Left lung (tissue), 10 donors: Measurements from ENCODE around the gene COQ9. TPM values are rescaled to one million over a fixed set of nuclear protein-coding genes. Genes with fewer than 3 reads are reported as not detected.

Experiments
- ATAC-seq: fragments of 200-7000 bp; cut with Tn5 transposase; one replicate; pipeline ENCODE4 v1.9.1; 2020; ENCODE audit warnings: moderate library complexity
- DNase-seq, 4 donors: peaks; one replicate each; pipeline ENCODE4 v3.0.0-alpha.2; 2013 to 2020
- H3K27ac ChIP-seq, 2 donors: fragments of 200-600 bp; sonication (generic) in 1 of 2; one replicate each; pipeline versions ENCODE4 v1.5.0 to v1.8.0; 2020 to 2021
- H3K27me3 ChIP-seq, 2 donors: fragments of 200-600 bp; sonication (generic) in 1 of 2; one replicate each; pipeline versions ENCODE4 v1.5.0 to v1.8.0; 2020 to 2021
- H3K36me3 ChIP-seq, 2 donors: fragments of 200-600 bp; sonication (generic) in 1 of 2; one replicate each; pipeline versions ENCODE4 v1.5.0 to v1.8.0; 2020 to 2021
- H3K4me1 ChIP-seq, 2 donors: fragments of 200-600 bp; one replicate each; pipeline ENCODE4 v1.8.0; 2021
- H3K4me3 ChIP-seq, 2 donors: fragments of 200-600 bp; sonication (generic) in 1 of 2; one replicate each; pipeline versions ENCODE4 v1.5.0 to v1.8.0; 2020 to 2021; ENCODE audit warnings: mild to moderate bottlenecking in 1 of 2
- H3K9me3 ChIP-seq, 2 donors: fragments of 200-600 bp; sonication (generic) in 1 of 2; one replicate each; pipeline versions ENCODE4 v1.5.0 to v1.8.0; 2020 to 2021
- intact Hi-C, 2 donors: fragments of 100-400 bp; cut with DNase I; formaldehyde crosslinking; loops; one replicate each; pipeline versions ENCODE4 v1.11.2 to v1.14.2; 2022
- polyA plus RNA-seq, 6 donors: library from polyadenylated mRNA; unstranded; fragments of 120-200 nt; gene quantifications; one replicate each; pipeline ENCODE4 v1.2.1, GENCODE V29; 2013; ENCODE audit not compliant: insufficient read length in 6 of 6
- total RNA-seq, 2 donors: library from RNA; stranded (reverse); fragmentation: NEBNext Ultra II Directional; extraction: Animal tissue kit (Norgen Biotek cat#: 25700); gene quantifications; one replicate each; pipeline ENCODE4 v1.2.1, GENCODE V29; 2021
- TF ChIP-seq, protein P1 (sequence below), 2 donors: fragments of 200-600 bp; sonication (generic) in 1 of 2; IDR thresholded peaks; one replicate each; pipeline versions ENCODE4 v1.5.0 to v1.8.0; 2021; ENCODE audit warnings: antibody characterized with exemption in 2 of 2
- donor health status: DM: no; HTN: yes; CAD: no.
- donor health status: DM: no; HTN: no; CAD: no.

Gene COQ9
- total and polyA plus RNA-seq, 8 donors, result 47.3 to 67.8 (median 60.7) TPM

DNA sequence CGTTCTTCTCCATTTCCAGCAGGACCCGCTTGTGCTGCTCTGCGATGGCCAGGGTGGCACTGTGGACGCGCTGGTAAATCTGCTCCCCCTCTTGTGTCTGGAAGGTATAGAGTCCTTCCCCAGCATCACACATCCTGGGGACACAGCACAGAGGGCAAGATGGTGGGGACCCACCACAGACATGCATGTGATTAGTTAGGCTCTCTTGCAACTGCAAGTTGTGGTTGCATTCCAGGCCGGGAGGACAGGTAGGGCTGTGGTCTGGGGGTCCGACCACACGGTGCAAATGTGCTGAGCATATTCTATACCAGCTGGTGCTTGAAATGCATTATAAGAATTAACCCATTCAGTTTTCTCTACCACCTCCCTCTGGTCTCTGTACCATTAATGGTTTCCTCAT lies 26.6 kb downstream of the COQ9 start:
- DNase-seq (no peak), ATAC-seq (no peak)
- intact Hi-C loops, result no loop called here
- Histone ChIP-seq H3K27me3 (peaks cover 0 to 1% of the 10 kb centered on the region in 2 donors), H3K4me3 (no peak overlapping the region), H3K27ac (no peak overlapping the region), H3K4me1 (peaks cover 34 to 62% of the 10 kb centered on the region in 2 donors), H3K36me3 (peaks cover 0 to 62% of the 10 kb centered on the region in 2 donors), H3K9me3 (no peaks in the 10 kb centered on the region)
- TF ChIP-seq, protein P1, sequence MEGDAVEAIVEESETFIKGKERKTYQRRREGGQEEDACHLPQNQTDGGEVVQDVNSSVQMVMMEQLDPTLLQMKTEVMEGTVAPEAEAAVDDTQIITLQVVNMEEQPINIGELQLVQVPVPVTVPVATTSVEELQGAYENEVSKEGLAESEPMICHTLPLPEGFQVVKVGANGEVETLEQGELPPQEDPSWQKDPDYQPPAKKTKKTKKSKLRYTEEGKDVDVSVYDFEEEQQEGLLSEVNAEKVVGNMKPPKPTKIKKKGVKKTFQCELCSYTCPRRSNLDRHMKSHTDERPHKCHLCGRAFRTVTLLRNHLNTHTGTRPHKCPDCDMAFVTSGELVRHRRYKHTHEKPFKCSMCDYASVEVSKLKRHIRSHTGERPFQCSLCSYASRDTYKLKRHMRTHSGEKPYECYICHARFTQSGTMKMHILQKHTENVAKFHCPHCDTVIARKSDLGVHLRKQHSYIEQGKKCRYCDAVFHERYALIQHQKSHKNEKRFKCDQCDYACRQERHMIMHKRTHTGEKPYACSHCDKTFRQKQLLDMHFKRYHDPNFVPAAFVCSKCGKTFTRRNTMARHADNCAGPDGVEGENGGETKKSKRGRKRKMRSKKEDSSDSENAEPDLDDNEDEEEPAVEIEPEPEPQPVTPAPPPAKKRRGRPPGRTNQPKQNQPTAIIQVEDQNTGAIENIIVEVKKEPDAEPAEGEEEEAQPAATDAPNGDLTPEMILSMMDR (IDR thresholded peaks at IDR 0.05), result no peak

DNA sequence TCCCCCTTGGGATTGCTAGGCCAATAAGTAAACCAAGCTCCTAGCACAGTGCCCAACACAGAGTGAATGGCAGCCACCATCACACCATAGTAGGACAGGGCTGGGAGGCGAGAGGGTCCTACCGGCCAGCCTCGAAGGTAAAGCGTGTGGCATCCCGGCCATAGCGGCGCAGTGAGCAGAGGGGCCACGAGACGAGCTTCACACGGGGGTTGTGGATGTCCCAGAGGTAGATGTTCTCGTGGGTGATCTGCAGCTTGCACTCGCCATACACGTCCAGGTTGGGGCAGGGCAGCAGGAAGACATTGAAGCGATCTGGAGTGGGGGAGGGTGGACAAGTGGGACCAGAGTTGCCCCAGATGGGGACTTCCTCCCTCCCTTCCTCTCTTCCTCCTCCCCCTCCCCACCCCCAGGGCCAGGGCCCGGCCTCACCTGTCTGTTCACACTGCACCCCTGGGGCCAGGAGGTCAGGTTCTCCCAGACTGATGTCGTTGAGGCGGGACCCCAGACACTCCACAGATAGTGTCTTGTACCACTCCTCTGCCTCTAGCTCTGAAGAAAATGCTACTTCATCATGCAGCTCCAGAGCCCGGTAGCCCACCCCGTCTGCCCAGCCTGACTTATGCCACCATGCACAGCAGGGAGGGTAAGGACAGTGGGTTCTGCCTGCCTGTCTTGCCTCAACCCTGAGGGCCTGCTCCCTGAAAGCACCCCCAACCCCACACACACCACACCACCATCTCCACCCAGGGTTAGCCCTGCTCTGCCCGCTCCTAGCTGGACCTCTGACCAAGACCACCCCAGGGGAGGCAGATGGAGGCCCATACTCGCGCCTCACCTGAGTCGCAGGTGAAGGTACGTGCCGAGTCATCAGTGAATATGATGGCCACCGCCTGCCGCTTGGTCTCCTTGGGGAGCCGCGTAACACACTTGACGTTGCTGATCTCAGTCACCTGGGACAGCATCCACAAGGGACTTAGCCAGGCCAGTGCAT lies 27.7 kb downstream of the COQ9 start:
- Histone ChIP-seq H3K27ac (no peak overlapping the region), H3K27me3 (peaks cover 0 to 8% of the 10 kb centered on the region in 2 donors), H3K9me3 (no peaks in the 10 kb centered on the region), H3K4me1 (peaks cover 43 to 69% of the 10 kb centered on the region in 2 donors), H3K36me3 (peaks cover 0 to 51% of the 10 kb centered on the region in 2 donors), H3K4me3 (no peak overlapping the region)
- DNase-seq (no peak), ATAC-seq (no peak)
- intact Hi-C loops, result no loop called here
- TF ChIP-seq, protein P1 (IDR thresholded peaks at IDR 0.05), result no peak

DNA sequence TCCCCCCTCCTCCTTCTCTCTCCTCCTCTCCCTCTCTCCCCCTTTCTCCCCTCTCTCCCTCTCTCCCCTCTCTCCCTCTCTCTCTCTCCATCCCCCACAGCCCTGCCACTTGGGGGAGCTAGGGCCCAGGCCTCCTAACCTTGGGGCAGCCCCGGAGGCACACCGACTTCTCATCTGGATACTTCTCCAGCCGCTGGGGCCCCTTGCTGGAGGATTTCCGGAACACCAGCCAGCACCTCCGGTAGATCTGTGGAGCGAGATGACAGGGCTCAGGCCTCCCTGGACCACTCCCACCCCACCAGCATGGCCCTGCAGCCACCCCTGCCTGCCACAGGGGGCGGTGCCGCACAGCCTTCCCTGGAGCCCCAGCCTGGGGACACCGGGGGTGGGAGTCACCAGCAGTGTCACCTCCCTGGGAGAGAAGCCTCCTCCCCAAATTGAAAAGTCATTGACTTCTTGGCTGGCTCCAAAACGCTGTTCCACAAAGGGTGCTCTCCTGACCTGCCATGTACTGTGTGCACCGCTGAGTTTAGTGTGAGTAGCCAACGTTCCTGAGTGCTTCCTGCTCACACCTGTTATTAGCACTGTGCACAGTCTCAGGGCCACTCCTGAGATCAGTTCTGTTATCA lies 28.5 kb downstream of the COQ9 start:
- ATAC-seq (peak; percentile 24), DNase-seq (peak in 2 of 4 donors; percentile 50 to 84)
- H3K4me3 ChIP-seq, result no peak overlapping the region
- intact Hi-C loops, result no loop called here
- H3K4me1 ChIP-seq, result peaks cover 49 to 69% of the 10 kb centered on the region in 2 donors
- no peak overlapping the region for H3K27ac ChIP-seq
- TF ChIP-seq, protein P1 (IDR thresholded peaks at IDR 0.05), result peak; percentile 32 to 55
- no peaks in the 10 kb centered on the region for H3K9me3 ChIP-seq
- H3K27me3 ChIP-seq, result peaks cover 0 to 8% of the 10 kb centered on the region in 2 donors
- peaks cover 0 to 42% of the 10 kb centered on the region in 2 donors for H3K36me3 ChIP-seq

DNA sequence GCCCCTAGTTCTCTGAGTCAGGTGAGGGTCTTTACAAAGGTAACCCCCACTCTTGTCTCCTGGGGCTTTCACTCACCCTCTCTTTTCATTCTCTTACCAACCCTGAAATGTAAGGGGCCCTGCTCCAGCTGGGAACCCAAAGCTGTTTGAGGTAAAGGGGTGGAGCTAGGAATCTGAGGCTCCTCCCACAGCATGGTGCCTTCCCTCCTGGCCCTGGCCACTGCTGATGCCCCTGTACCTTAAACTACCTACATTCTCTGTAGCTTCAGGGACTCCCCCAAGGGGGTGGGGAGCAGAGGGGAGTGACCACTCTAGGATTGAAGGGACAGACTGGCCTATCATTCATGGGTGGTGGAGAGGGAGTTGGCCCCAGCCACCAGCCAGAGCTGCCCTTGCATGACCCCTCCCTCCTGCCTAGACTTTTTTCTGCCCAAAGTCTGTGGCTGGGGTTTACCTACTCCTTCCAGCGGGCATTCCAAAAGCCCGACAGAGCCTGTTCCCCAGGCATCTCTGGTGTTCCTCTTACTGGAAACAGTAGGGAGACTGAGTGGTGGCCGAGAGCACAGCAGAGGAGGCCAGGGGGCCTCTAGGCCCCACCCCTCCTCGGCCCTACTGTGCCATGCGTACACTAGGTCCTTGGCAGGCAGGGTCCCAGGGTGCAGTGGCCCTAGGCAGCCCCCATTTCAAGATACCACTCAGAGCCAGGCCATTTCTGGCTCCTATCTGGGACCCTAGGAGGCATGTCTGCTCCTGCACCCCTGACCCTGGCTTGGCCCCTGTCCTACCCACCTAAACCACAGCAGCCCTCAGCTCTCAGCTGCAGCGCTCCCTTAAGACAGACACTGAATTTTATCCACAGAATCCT lies 29.5 kb downstream of the COQ9 start:
- Histone ChIP-seq H3K4me1 (peaks cover 48 to 62% of the 10 kb centered on the region in 2 donors), H3K4me3 (no peak overlapping the region), H3K27me3 (peaks cover 0 to 8% of the 10 kb centered on the region in 2 donors), H3K27ac (no peak overlapping the region), H3K9me3 (no peaks in the 10 kb centered on the region), H3K36me3 (peaks cover 0 to 33% of the 10 kb centered on the region in 2 donors)
- TF ChIP-seq, protein P1 (IDR thresholded peaks at IDR 0.05), result no peak
- ATAC-seq (peak; percentile 6), DNase-seq (no peak)
- intact Hi-C loops, result no loop called here
